NCI-H1105 (cell line): ENCODE results near the gene LDLRAD3.
"Not testable (repeated sequence)": the region's sequence is repeated elsewhere in the genome, so short reads cannot be mapped to it uniquely, and the experiment has no call there.

ENCODE experiments used
- DNase-seq: peaks from one replicate; lab custom pipeline; 2025; lab: John Stamatoyannopoulos, UW

Gene LDLRAD3

DNA sequence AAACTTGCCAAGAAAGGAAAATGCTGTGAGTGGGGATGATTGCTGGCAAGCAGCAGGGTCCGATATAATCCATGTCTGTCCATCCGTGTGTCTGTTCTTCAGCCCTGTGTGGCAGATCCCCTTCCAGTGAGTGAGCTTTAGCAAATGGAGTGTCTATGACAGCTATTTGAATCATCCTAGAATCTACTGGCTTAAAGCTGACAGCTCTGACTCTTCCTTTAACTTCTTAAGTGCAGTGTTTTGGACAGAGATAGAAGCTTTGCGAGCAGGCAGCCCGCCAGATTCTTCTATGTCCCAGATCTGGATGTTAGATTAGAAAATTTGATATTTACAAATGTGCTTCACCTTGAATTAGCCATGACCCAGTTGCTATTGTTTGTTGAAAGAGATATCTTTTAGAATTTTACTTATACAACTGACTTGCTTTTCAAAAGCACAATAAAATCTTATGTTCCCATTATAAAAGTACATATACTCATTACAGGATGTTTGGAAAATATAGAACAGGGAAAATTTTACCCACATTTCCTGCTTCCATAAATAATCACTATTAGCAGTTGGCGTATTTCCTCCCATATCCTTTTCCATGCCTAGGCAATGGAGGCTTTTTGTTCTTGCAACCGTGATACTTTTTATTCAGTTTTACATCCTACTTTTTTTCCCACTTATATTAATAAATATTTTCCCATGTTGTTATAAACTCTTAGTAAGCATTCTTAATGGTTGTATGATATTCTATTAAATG is 220.8 kb downstream of the LDLRAD3 start:
- DNase-seq = no peak

DNA sequence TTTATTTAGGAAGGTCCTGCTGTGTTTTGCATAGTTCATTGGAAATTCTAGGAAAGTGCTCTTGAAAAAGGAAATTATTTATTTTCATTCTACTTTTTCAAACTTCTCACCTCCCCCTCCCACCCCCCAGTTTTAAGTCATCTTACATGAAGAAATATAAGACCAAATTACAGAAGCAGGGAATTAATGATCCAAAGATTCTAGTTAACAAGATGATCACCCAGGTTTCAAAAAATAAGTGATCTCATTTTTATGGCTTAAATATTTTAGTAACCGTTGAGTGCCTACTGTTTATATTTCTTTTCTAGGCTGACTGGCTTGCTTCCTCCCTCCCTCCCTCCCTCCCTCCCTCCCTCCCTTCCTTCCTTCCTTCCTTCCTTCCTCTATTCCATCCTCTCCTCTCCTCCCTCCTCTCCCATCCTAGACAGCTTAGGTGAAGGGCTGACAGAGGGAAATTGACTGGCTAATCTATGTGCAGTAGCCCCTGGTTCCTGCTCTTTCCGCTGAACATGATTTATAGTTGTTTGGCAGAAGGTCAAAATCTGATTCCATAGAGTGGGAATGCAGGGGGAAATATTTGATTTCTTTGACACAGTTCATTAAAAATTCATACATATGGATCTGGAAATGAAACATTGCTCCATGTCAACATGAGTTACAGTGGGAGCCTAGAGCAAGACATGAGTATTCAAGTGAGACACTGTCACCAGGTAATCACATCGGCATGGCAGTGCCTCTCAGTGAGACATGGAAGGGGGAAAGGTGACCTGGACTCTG is 221.9 kb downstream of the LDLRAD3 start:
- DNase-seq = peak; percentile 12

DNA sequence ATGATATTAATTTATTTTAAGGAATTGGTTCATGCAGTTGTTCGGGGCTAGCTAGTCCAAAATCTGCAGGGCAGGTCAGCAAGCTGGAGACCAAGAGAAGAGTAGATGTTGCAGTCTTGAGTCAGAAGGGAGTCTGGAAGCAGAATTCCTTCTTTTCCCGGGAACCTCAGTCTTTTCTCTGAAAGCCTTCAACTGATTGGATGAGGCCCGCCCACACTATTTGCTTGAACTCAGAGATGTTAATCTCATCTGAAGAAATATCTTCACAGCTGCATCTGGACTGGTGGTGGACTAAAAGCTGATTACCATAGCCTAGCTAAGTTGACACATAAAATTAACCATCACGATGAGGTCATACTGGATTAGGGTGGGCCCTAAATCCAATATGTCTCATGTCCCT is 223.2 kb downstream of the LDLRAD3 start:
- DNase-seq = no peak

DNA sequence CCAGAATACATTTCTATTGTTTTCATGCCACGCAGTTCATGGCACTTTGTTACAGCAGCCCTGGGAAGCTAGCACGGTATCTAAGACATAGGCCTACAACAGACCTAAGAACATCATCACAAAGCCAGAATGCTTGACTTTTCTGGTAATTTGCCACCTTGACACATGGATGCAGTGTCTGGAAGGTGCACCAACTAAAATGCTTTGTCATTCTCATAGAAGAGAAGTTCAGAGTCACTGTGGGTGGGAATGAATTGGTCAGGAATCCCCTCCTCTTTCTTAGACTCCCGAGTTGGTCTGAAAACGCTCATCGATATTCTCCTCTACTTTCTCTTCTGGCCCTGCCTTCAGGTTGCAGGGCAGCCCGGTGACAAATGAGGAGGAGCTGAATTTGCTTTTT is 223.9 kb downstream of the LDLRAD3 start:
- no peak for DNase-seq

DNA sequence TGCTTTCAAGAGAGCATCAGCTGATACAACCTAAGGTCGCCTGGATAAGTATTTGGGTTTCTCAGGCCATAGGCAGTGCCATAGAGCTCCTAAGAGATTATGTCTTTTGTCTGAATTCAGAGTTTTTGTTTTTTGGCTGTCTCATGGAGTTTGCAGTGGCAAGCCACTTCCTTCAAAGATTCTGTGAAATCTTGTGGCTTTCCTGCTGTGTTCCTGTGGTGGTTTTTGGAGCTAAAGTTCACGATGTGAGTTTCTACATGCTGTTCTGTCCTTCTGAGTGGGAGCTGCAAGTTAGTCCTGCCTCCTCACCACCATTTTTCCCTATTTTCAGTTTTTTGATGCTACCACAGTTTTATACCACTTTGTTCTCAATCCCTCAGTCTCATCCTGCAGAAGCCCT is 234.0 kb downstream of the LDLRAD3 start:
- DNase-seq = no peak

DNA sequence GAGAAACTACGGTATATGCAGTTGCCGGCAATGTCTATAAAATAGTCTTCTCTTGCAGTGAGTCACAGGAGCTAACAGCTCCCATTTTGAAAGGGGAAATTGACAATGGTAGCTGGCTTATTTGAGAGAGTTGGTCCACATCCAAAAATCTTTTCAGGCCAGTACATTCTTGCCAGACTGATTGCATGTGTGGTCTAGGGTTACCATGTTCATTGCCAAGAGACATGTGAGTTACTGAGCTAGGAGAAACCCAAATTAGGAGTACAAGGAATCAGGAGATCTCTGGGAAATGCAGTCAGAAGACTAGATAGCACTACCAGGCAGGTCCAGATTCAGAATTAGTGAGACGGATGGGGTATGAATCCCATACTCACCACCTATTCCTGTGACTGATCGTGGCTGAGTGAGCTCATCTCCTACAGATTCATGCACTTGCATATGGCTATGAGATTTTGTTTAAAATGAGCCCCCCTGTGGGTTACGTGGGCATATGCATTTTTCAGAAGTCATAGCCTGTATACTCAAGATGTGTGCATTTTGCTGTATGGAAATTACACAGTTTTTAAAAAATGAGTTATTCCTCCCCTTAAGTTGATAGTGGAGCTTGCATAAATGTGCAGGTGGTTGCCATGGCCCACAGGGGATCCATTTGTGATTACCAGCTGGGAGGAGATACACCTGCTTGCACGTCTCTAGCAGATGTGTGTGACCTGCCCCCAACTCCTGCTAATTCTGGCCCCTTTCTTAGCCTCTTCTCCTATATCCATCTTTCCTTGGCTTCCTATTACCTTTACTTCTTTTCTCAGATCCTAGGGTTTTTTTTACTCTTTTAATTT is 242.7 kb downstream of the LDLRAD3 start:
- peak; percentile 90 for DNase-seq

DNA sequence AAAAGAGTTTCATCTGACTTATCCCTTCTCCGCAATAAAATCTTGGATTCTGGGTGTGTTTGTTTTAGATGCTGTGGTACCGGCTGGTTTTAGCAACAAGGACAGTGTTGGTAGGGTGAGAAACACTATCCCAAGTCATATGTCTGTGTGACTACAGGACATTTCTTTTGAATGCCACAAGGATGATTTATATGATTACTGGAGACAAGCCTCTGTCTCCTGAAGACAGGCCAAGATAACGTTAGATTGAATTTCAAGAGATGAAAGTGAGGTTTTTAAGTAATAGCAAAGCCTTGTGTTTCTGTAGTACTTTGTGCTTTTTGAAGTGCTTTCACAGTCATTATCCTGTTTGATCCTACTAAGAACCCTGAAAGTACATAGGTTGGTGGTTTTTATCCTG is 243.8 kb downstream of the LDLRAD3 start:
- no peak for DNase-seq

DNA sequence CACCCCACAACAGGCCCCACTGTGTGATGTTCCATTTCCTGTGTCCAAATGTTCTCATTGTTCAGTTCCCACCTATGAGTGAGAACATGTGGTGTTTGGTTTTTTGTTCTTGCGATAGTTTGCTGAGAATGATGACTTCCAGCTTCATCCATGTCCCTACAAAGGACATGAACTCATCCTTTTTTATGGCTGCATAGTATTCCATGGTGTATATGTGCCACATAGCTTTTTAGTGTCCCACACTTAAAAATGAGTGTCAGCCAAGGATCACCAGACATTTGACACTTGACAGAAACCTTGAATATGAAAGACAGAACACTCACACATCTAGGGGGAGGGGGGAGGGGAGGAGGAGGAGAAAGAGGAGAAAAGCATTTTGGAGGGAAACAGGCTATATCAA is 245.9 kb downstream of the LDLRAD3 start:
- not testable (repeated sequence) for DNase-seq

DNA sequence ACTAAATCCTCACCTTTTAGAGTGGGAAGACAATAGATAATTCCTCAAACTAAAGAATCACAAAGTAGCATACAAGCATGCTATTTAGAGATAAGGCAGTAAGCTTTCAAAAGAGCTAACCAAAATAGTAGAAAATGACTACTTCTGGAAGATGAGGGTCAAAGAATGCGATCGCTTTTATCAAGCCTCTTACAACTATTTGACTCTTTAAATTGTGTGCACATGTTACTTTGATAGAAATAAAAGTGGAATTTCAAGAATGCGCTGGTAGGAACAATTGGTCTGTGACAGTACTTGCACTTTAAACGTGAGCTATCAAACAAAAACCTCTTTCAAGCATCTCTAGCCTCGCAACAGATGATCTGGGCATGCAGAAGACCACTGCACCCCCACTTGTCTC is 248.1 kb downstream of the LDLRAD3 start:
- no peak for DNase-seq

DNA sequence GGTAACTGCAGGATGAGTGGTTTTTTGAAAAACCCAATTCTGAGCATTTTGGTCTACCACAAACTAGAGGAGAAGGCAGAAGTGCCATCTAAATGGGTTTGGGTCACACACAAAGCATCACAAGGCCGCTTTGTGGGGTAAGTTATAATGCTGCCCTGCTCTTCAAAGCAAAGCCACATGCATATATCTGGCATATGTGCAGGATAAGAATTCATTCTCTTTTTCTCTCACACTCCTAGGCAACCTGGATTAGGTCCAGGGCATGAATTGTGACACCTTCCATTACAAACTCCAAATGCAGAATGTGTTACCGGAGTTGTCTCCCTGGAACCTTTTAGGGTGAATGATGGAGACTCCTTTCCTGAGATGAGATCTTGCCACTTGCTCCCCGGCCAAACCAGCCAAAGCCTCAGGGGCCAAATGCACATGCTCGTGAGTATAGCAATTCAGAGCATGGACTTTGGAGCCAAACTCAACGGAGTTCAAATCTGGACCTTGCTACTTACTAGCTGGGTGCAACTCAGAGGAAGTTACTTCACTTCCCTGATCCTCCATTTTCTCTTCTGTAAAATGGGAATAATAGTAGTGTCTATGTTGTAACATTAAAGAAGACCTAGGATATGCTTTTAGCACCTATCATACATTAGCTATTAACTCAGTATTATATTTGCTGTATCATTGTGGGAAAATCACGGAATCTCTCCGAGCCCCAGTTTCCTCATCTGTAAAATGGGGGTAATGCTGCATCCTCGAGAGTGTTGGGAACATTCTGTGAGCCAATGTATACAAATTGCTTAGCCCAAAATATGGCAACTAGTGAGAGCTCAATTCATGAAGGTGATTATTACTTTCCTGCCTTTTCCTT is 248.8 kb downstream of the LDLRAD3 start:
- no peak for DNase-seq

DNA sequence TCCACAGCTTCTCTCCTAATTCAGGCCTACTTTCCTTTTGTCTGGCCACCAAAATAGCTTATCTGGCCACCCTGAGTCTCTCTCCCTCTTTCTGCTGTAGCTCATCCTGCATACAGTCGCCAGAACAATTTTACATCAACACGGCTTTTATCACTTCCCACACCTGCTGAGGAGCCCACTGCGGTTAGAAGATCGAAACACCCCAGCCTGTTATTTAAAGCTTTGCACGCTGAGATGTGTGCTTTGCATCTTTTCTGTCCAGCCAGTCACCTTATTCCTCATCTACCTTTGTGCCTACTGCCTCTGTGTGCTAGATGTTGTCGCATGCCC is 249.4 kb downstream of the LDLRAD3 start:
- DNase-seq = no peak

DNA sequence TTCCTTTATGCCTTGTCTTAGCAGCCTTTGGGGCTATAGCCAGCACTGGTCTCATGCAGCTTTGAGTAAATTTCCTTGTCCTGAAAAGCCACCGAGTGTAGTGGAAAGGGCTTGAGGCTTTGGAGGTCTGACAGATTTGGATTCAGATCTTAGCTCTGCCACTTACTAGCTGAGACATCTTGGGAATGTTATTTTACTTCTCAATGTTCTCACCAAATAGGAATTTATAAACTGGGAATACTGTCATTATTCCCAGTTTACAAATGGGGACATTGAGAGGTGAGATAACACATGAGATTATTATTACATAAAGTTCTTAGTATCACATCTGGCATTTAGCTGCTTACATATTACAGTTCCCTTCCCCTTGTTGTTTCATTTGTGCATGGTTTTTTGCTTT is 249.9 kb downstream of the LDLRAD3 start:
- no peak for DNase-seq

DNA sequence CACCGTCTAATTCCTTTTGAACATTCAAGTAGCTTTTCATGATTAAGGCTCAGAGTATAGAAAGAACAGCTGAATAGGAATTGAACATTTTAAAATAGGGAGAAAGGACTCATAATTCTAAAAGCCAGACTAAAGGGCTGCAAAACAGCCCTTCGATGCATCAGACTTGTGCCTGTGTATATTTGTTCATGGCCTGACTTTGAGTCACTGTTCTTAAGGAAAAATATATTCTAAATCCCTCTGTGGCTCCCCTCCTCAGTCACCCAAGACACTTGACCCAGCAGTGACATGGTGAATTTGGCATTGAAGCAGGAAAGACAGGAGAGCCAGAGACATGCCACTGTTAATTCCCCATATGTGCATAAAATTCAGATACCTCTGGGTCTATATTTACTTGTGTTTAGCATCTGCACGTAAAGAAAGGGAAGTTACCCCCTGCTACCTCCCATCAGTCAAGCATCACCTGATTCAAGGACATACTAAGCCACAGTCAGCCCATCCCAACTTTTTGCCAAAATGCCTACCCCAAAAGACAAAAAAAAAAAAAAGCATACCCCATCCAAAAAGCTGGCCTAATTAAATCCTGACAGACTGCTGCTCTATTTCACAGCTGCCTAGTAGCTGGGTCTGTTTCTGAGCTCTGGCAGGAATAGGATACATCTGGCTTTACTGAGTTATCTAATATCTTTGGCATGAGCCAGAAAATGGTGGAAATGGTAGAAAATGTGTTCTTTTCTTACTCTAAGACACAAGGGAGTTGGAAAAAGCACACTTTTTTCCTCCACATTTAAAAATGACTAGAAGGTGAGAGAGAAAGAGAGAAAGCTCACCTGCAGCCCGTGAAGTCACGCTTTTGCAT is 251.9 kb downstream of the LDLRAD3 start:
- DNase-seq = no peak

DNA sequence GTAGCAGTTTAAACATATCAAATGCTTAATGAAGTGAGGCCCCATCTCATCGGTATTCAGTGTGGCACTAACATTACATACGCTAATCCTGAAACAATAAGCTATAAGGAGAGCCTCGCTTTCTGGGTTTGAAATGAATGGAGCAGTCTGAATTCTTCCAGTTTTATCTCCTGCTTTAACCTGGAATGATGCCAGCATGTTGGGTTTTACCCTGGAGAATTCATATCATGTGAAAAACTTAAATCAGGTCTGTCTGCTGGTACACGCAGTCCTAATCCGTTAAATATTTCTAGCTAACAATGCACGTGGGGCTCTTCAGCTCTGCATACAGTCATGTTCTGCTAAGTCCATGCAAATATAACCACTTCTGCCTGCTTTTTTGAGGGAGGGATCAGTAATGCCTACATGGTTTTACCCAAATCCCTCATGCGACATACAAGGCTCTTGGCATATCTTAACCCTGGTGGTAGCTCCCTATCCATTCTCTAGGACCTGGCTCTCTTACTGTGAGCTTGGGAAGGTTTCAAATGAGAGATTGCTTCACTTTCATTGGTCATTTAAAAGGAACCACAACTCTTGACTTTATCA is 252.6 kb downstream of the LDLRAD3 start:
- DNase-seq = no peak

DNA sequence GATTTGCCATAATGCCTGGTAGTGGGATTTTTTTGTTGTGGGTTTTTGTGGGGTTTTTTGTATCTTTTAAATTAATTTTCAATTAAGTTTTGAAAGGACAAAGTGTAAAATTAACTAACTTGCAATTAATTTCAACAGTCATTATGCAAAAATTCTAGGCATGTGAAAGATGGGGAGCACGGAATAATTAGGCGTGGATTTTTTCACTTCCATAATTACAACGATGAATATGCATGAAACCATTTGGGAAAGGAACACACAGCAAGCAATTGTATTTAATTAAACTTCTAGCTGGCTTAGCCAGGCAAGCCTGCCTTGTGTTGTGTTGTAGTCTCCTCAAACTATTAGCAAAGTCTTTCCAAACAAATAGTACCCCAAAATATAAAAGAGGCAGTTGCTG is 257.5 kb downstream of the LDLRAD3 start:
- DNase-seq = no peak

DNA sequence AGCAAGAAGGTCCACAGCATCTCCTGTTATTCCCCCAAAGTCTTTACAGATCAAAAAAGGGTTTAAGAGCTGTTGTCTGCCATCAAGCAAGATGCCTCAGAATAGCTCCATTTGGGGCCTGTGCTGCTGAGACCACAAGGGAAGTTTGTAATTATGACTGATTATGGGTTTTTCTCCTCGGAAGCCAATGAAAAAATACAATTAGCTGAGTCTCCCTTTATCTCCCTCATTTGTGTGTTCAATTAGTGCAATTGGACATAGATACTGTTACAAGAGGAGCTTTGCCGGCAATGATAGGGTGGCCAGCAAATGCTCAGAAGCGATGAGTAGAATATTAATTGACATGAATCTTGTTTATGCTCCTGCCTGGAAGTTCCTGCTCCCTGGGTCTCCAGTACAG is 261.7 kb downstream of the LDLRAD3 start:
- no peak for DNase-seq

DNA sequence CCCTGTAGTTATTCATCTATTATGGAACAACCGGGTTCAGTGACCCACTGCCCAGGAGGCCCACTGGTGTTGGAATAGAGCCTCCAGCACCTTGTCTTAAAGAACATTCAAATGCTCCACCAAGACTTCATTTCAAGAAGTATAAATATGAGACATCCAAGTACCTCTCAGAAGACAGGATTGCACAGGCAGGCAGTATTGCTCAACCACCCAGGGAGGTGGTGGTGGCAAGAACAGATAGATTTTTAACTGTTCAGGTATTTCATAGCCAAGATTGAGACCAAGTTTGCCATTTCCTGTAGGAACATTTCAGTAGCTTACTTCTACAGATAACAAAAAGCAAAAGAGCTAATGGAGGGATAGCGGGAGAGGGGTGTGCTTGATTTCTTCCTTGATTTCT is 266.7 kb downstream of the LDLRAD3 start:
- DNase-seq = no peak

DNA sequence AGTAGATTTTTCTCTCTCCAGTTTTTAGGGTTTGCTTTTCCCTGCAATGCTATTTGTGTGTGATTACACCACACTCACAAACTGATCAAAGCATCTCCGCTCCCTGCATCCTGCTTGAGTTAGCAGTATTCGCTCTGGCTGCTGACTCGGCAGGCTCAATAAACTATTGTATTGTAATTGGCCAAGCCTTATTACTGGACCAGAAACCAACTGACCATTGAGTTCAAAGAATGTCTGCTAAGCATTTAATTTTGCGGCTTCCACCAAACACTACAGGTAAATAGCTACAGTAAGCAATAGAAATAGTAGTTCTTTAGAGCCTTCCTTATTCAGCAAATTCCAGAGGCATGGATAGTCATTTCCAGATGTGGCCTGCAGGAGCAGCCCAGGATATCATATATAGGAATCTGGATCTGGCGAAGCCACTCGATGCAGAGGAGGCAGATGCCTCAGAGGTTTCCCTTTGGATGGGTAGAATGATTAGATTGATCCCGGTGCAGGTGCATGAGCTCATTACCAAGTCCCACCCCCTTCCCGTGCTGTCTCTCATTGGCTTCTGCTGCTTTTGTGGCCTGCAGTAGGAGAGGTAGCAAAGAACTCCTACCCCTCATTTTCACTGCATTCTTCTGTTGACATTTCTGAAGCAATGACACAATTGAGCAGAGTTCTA is 268.0 kb downstream of the LDLRAD3 start:
- no peak for DNase-seq

DNA sequence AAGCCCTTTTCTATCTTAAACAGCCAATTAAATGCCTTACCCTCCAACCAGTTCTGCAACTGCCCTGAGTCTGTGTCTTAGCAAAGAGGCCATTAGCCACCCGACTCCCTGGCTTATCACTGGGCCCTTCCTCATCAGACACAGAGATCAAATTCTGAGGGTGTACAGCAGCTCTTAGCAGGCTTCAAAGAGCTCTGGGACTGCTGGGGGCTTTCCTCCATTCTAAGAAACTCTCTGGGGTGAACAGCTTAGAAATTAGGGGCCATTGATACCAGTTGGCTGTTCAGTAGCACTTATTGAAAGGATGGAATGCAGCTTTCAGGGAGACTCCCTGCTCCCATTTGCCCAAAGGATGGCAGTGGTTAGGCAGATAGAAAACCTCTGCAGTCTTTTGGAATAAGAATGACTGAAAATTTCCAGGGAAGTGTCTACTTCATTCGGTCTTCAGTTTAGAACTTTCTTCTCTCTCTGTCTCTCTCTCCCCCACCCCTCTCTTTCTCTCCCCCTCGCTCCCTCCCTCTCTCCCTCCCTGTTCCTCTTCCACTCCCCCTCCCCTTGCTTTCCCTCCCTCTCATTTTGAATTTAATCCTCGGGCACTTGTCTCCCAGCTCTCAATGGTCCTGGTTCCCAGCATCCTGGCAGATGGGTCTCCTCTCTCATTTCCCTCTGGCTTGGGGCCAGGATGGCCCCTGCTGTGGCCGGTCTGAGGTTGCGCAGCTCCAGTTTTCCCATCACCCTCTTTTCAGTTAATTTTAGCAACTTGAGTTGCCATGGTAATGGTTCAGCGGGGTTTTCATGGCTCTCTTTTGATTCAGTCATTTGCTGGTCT is 268.9 kb downstream of the LDLRAD3 start:
- DNase-seq = no peak
